ENCODE data around the gene ANKRD16. TPM values are rescaled to one million over a fixed set of nuclear protein-coding genes. Genes with fewer than 3 reads are reported as not detected.
"Not testable (repeated sequence)": the region's sequence is repeated elsewhere in the genome, so short reads cannot be mapped to it uniquely, and the experiment has no call there.

ANKRD16 gene
- polyA plus RNA-seq, 1 experiment = 5.9 TPM

- H3K9me3 ChIP-seq (ENCODE audit: control insufficient read depth, insufficient read depth, low read length) = 0 out of 2 replicates have a peak, but pooled peaks cover 2% of the 10 kb centered on the region
- DNase-seq (ENCODE audit: low read depth, low spot score) = no peak
- POLR2A ChIA-PET = interaction anchor here (0.6 kb wide), 1 partner anchor 18 kb away, joined by 3 read pairs; no protein-coding TSS in a partner anchor
- no peak overlapping the region for H3K4me3 ChIP-seq (ENCODE audit: low read depth, low read length)
- TF ChIP-seq CTCF (IDR thresholded peaks at IDR 0.05; ENCODE audit: low read depth, low read length) = no peak
- H3K27me3 ChIP-seq (ENCODE audit: control insufficient read depth, insufficient read depth, low read length) = peaks cover 2% of the 10 kb centered on the region
- CTCF ChIA-PET = no interaction called here
- H3K27ac ChIP-seq (ENCODE audit: low read depth, low read length) = no peak overlapping the region
Measured at GRCh38 chr10:5855979-5856700, 33.6 kb downstream of the ANKRD16 start.

- POLR2A ChIA-PET = interaction anchor here (0.8 kb wide), 1 partner anchor 9 kb away, joined by 4 read pairs; no protein-coding TSS in a partner anchor
- DNase-seq (ENCODE audit: low read depth, low spot score) = no peak
- H3K9me3 ChIP-seq (ENCODE audit: control insufficient read depth, insufficient read depth, low read length) = no peaks in the 10 kb centered on the region
- TF ChIP-seq CTCF (IDR thresholded peaks at IDR 0.05; ENCODE audit: low read depth, low read length) = no peak
- no peak overlapping the region for H3K4me3 ChIP-seq (ENCODE audit: low read depth, low read length)
- CTCF ChIA-PET = interaction anchor here (0.6 to 0.7 kb wide), 2 partner anchors 20 to 231 kb away, joined by 4 to 6 read pairs; no protein-coding TSS in a partner anchor
- peaks cover 2% of the 10 kb centered on the region for H3K27me3 ChIP-seq (ENCODE audit: control insufficient read depth, insufficient read depth, low read length)
- H3K27ac ChIP-seq (ENCODE audit: low read depth, low read length) = no peak overlapping the region
Measured at GRCh38 chr10:5854131-5854475, 35.6 kb downstream of the ANKRD16 start.

- CTCF ChIA-PET = interaction anchor here (0.6 kb wide), 1 partner anchor 35 kb away, joined by 3 read pairs; no protein-coding TSS in a partner anchor
- not testable (repeated sequence) for DNase-seq (ENCODE audit: low read depth, low spot score); H3K27me3 ChIP-seq (ENCODE audit: control insufficient read depth, insufficient read depth, low read length); H3K9me3 ChIP-seq (ENCODE audit: control insufficient read depth, insufficient read depth, low read length); H3K27ac ChIP-seq (ENCODE audit: low read depth, low read length); H3K4me3 ChIP-seq (ENCODE audit: low read depth, low read length)
- POLR2A ChIA-PET = interaction anchor here (0.5 to 0.7 kb wide), 2 partner anchors 118 to 830 kb away, joined by 5 read pairs; no protein-coding TSS in a partner anchor
Measured at GRCh38 chr10:5846667-5847066, 43.0 kb downstream of the ANKRD16 start.

GRCh38 chr10:5844345-5845055, 45.2 kb downstream of the ANKRD16 start:
- ChIA-PET POLR2A (interaction anchor here (0.9 to 1.1 kb wide), 3 partner anchors 9 to 30 kb away, joined by 3 to 6 read pairs (median 4); no protein-coding TSS in a partner anchor), CTCF (interaction anchor here (0.6 to 1.3 kb wide), 4 partner anchors 16 to 218 kb away, joined by 3 read pairs; no protein-coding TSS in a partner anchor)
- no peak for DNase-seq (ENCODE audit: low read depth, low spot score)
- no peak for TF ChIP-seq CTCF (IDR thresholded peaks at IDR 0.05; ENCODE audit: low read depth, low read length)
- peaks cover 2% of the 10 kb centered on the region for H3K27me3 ChIP-seq (ENCODE audit: control insufficient read depth, insufficient read depth, low read length)
- no peaks in the 10 kb centered on the region; the same call in 1 of the 2 replicates for H3K9me3 ChIP-seq (ENCODE audit: control insufficient read depth, insufficient read depth, low read length)
- no peak overlapping the region for H3K4me3 ChIP-seq (ENCODE audit: low read depth, low read length)
- no peak overlapping the region for H3K27ac ChIP-seq (ENCODE audit: low read depth, low read length)

GRCh38 chr10:5843686-5844344, 45.9 kb downstream of the ANKRD16 start:
- POLR2A ChIA-PET = interaction anchor here (1.3 kb wide), 1 partner anchor 30 kb away, joined by 5 read pairs; the partner anchor contains the start of gene GDI2
- CTCF ChIA-PET = interaction anchor here (1.3 kb wide), 1 partner anchor 29 kb away, joined by 3 read pairs; no protein-coding TSS in a partner anchor
- Histone ChIP-seq H3K4me3 (ENCODE audit: low read depth, low read length) (no peak overlapping the region), H3K27me3 (ENCODE audit: control insufficient read depth, insufficient read depth, low read length) (peaks cover 2% of the 10 kb centered on the region), H3K27ac (ENCODE audit: low read depth, low read length) (no peak overlapping the region), H3K9me3 (ENCODE audit: control insufficient read depth, insufficient read depth, low read length) (no peaks in the 10 kb centered on the region; the same call in 1 of the 2 replicates)
- no peak for DNase-seq (ENCODE audit: low read depth, low spot score)
- TF ChIP-seq CTCF (IDR thresholded peaks at IDR 0.05; ENCODE audit: low read depth, low read length) = no peak

Measured in AG04450 (cell line).